K562 (cell line): ENCODE measurements around the gene AGPAT2. TPM values are rescaled to one million over a fixed set of nuclear protein-coding genes. Genes with fewer than 3 reads are reported as not detected.

ENCODE experiments used
- ATAC-seq: fragments of 200-7000 bp; cut with Tn5 transposase; 3 replicates; pipeline ENCODE4 v1.9.1; 2020; ENCODE audit warnings: moderate library complexity
- BruUV-seq: library from RNA; stranded (reverse); fragments of 400-500 nt; replicated peaks from 2 replicates; lab custom pipeline; 2021; lab: Mats Ljungman, UMichigan
- CTCF ChIA-PET: fragments of 300-600 bp; formaldehyde crosslinking; extraction: SDS; loops from one replicate; lab custom pipeline; 2021; ENCODE audit warnings: low intra/inter-chr PET ratio; lab: Yijun Ruan, JAX
- POLR2A ChIA-PET: fragments of 300-600, 350-650 bp; sonication (Branson Sonifier 250); formaldehyde crosslinking; extraction: SDS; loops from one replicate; lab custom pipeline; 2021; ENCODE audit warnings: antibody characterized with exemption, inconsistent platforms; lab: Yijun Ruan, JAX
- DNase-seq, 4 experiments: peaks; one replicate each; pipeline versions ENCODE4 v3.0.0 to v3.0.0-alpha.2; 2011 to 2018; ENCODE audit warnings: low spot score in 3 of 4, mixed read lengths in 3 of 4; ENCODE audit errors: extremely low read depth in 1 of 4
- FAIRE-seq: peaks from 2 replicates; lab custom pipeline; 2011; peaks lifted over from hg19 to GRCh38; lab: Jason Lieb, UNC
- H2AFZ ChIP-seq: 2 replicates; pipeline ENCODE4 v1.6.0; 2011; ENCODE audit warnings: low read depth, low read length, control low read depth, inconsistent platforms
- H3K27ac ChIP-seq: fragments of 200-600 bp; 3 replicates; pipeline ENCODE4 v1.8.0; 2011; ENCODE audit warnings: low read depth, mild to moderate bottlenecking, control low read depth, inconsistent platforms, low read length, moderate library complexity, mixed read lengths; ENCODE audit errors: extremely low read depth
- H3K27me3 ChIP-seq, 2 experiments: fragments of 300-600 bp in 1 of 2; 2 replicates in 1 of 2; 3 replicates in 1 of 2; pipeline versions ENCODE4 v1.6.0 to v1.8.0; 2011; ENCODE audit warnings: inconsistent platforms in 2 of 2, low read length in 2 of 2, mild to moderate bottlenecking in 1 of 2, mixed read lengths in 1 of 2, moderate library complexity in 1 of 2; ENCODE audit not compliant: control insufficient read depth in 2 of 2, insufficient read depth in 2 of 2
- H3K36me3 ChIP-seq: fragments of 300-600 bp; 3 replicates; pipeline ENCODE4 v1.8.0; 2011; ENCODE audit warnings: mild to moderate bottlenecking, low read length, inconsistent platforms; ENCODE audit not compliant: control insufficient read depth, insufficient read depth
- H3K4me1 ChIP-seq, 2 experiments: fragments of 200-600 bp in 1 of 2; replicated peaks in 1 of 2; 2 replicates in 1 of 2; 3 replicates in 1 of 2; pipeline versions ENCODE4 v1.5.1 to v1.8.0; 2011; ENCODE audit warnings: inconsistent platforms in 2 of 2, low read length in 2 of 2, mild to moderate bottlenecking in 1 of 2, mixed read lengths in 1 of 2, moderate library complexity in 1 of 2; ENCODE audit not compliant: control insufficient read depth in 2 of 2, insufficient read depth in 2 of 2
- H3K4me2 ChIP-seq: 2 replicates; pipeline ENCODE4 v1.6.1; 2011; ENCODE audit warnings: low read length, control low read depth, inconsistent platforms, mixed read lengths; ENCODE audit not compliant: insufficient read depth
- H3K4me3 ChIP-seq: fragments of 200-600 bp; sonication (generic), shearing (Covaris generic); 2 replicates; pipeline ENCODE4 v1.5.1; 2016; ENCODE audit warnings: control low read depth, inconsistent platforms
- H3K79me2 ChIP-seq: fragments of 200-600 bp; 3 replicates; pipeline ENCODE4 v1.8.0; 2011; ENCODE audit warnings: low read length, inconsistent platforms; ENCODE audit not compliant: control insufficient read depth, insufficient read depth
- H3K9ac ChIP-seq, 2 experiments: 2 replicates each; pipeline versions ENCODE4 v1.6.0 to v1.6.1; 2011; ENCODE audit warnings: low read depth in 2 of 2, low read length in 2 of 2, control low read depth in 1 of 2, inconsistent platforms in 1 of 2, mild to moderate bottlenecking in 1 of 2, mixed read lengths in 1 of 2; ENCODE audit not compliant: insufficient read depth in 1 of 2
- H3K9me1 ChIP-seq: one replicate; pipeline ENCODE4 v1.6.0; 2011; ENCODE audit warnings: inconsistent platforms, mild to moderate bottlenecking, low read length, moderate library complexity; ENCODE audit not compliant: control insufficient read depth, insufficient read depth
- H3K9me3 ChIP-seq: replicated peaks from 2 replicates; pipeline ENCODE4 v1.5.1; 2011; ENCODE audit warnings: low read depth, low read length, inconsistent platforms; ENCODE audit not compliant: control insufficient read depth, insufficient read depth
- H4K20me1 ChIP-seq: replicated peaks from 2 replicates; pipeline ENCODE4 v1.6.1; 2011; ENCODE audit warnings: low read length, inconsistent platforms, mixed read lengths; ENCODE audit not compliant: control insufficient read depth, insufficient read depth
- CEBPB ChIP-seq: fragments of 450-650 bp; IDR thresholded peaks from 2 replicates; pipeline ENCODE4 v1.6.1; 2016; ENCODE audit warnings: missing genetic modification characterization, missing compliant biosample characterization
- FOXJ2 ChIP-seq: fragments of 200-800 bp; sonication (Bioruptor generic); IDR thresholded peaks from 2 replicates; pipeline ENCODE4 v1.6.1; 2016; ENCODE audit warnings: missing genetic modification characterization, missing compliant biosample characterization
- GABPB2 ChIP-seq: fragments of 250-450 bp; sonication (Bioruptor Pico); conservative IDR thresholded peaks from 2 replicates; pipeline ENCODE4 v1.5.1; 2021; ENCODE audit warnings: mild to moderate bottlenecking
- MEIS2 ChIP-seq: fragments of 450-650 bp; IDR thresholded peaks from 2 replicates; pipeline ENCODE4 v1.6.1; 2014; ENCODE audit warnings: mild to moderate bottlenecking; ENCODE audit not compliant: partially characterized antibody
- ZBTB7A ChIP-seq: IDR thresholded peaks from 2 replicates; pipeline ENCODE4 v1.6.1; 2011; ENCODE audit warnings: low read depth, mild to moderate bottlenecking, low read length, moderate library complexity, borderline replicate concordance; ENCODE audit not compliant: control insufficient read depth
- ZNF253 ChIP-seq: fragments of 250-450 bp; sonication (Bioruptor Pico); conservative IDR thresholded peaks from 2 replicates; pipeline ENCODE4 v1.6.1; 2021; ENCODE audit warnings: mild to moderate bottlenecking
- ZNF384 ChIP-seq: IDR thresholded peaks from 2 replicates; pipeline ENCODE4 v1.6.1; 2012; ENCODE audit warnings: low read depth, low read length, improper control_type of control experiment
- WGBS: fragments of 100-300 bp; shearing (Covaris generic); methylation state at CpG from one replicate; pipeline ENCODE4 v1.1.6; 2016; ENCODE audit warnings: low coverage, mixed read lengths; ENCODE audit not compliant: insufficient coverage; ENCODE audit errors: missing lambda C conversion rate; 5-methylcytosine and 5-hydroxymethylcytosine counted together
- in situ Hi-C: fragments of 300-500 bp; cut with MboI; formaldehyde crosslinking; loops from 4 replicates; pipeline ENCODE4 v1.15.0; 2018; ENCODE audit warnings: inconsistent platforms, mixed read lengths
- intact Hi-C: fragments of 100-400 bp; cut with micrococcal nuclease; formaldehyde crosslinking; loops from 2 replicates; pipeline ENCODE4 v1.14.2; 2022
- polyA plus RNA-seq, 8 experiments: library from polyadenylated mRNA; depleted of rRNA in 4 of 8; stranded (reverse) in 5 of 8; unstranded in 3 of 8; fragments of >200 nt; fragmentation: Nextera tagmentation in 2 of 8; fragmentation: Illumina TruSeq in 1 of 8; extraction: Ambion mirVana in 2 of 8; extraction: Trizol in 1 of 8; gene quantifications; 2 replicates each; pipeline versions ENCODE4 v1.2.1 to v1.2.3, GENCODE V29; 2011 to 2014; ENCODE audit warnings: inconsistent platforms in 1 of 8, missing spikeins in 1 of 8
- total RNA-seq, 7 experiments: library from RNA; depleted of rRNA in 6 of 7; stranded (reverse); fragments of >200 nt in 6 of 7; fragmentation: Illumina TruSeq in 2 of 7; extraction: Trizol in 2 of 7; gene quantifications; 2 replicates each; pipeline versions ENCODE4 v1.2.1 to v1.2.3, GENCODE V29; 2011 to 2021; ENCODE audit warnings: low replicate concordance in 1 of 7

The AGPAT2 gene
- total and polyA plus RNA-seq, 9 of the 15 experiments (the other 6 are each of a cell fraction or from before 2014, with no cell fraction given) = 0.13 to 54.5 (median 23.9) TPM

- Histone ChIP-seq H3K27ac (no peak overlapping the region), H3K79me2 (no peaks in the 10 kb centered on the region), H3K27me3 (no peaks in the 10 kb centered on the region), H3K9me3 (no peaks in the 10 kb centered on the region), H3K9me1 (no peaks in the 10 kb centered on the region), H3K36me3 (no peaks in the 10 kb centered on the region), H3K4me3 (no peak overlapping the region), H4K20me1 (no peaks in the 10 kb centered on the region), H3K9ac (0 out of 4 replicates have a peak overlapping the region, but pooled peaks of 1 of the 2 experiments have one; percentile 18), H3K4me2 (no peak overlapping the region), H2AFZ (peak overlapping the region; percentile 63; the same call in 1 of the 2 replicates), H3K4me1 (peaks cover 15 to 55% of the 10 kb centered on the region in 2 experiments; a peak in 4 of 5 replicates)
- CTCF ChIA-PET = no interaction called here
- TF ChIP-seq CEBPB (tag) = peak; percentile 67
- no peak for TF ChIP-seq MEIS2
- 0 out of 2 replicates have a peak, but pooled peaks have one; percentile 24 for TF ChIP-seq ZBTB7A
- TF ChIP-seq GABPB2 (CRISPR knock-in tag) = no peak
- no peak for TF ChIP-seq FOXJ2
- TF ChIP-seq ZNF253 (CRISPR knock-in tag) = no peak
- TF ChIP-seq ZNF384 = peak; percentile 56
- no TSS peak for BruUV-seq
- in situ Hi-C loops = no loop called here
- DNase-seq (no peak), ATAC-seq (no peak), FAIRE-seq (no peak)
- POLR2A ChIA-PET = interaction anchor here (0.6 to 1.9 kb wide), 6 partner anchors 8 to 35 kb away, joined by 3 to 7 read pairs (median 3); partner anchors contain the start of genes AGPAT2 and EGFL7
- intact Hi-C loops = no loop called here
- WGBS = 35% methylated on average over 13 of the region's 20 CpGs
These were observed 10.7 kb upstream of the AGPAT2 start for GRCh38 chr9:136697821-136698526.
